Activated B cell treated with CpG ODN at 0.5 μM for 24 hours (primary cell): ENCODE measurements around the gene FOSL1. TPM values are rescaled to one million over a fixed set of nuclear protein-coding genes. Genes with fewer than 3 reads are reported as not detected.

Source experiments
- ATAC-seq: fragments of 200-7000 bp; cut with Tn5 transposase; one replicate; pipeline ENCODE4 v1.10.0; 2021; ENCODE audit warnings: low read depth, mild to moderate bottlenecking, moderate library complexity
- CTCF ChIA-PET: fragments of 350-600 bp; sonication (Branson Sonifier 250); formaldehyde crosslinking; loops from one replicate; lab custom pipeline; 2021; ENCODE audit warnings: antibody characterized with exemption; lab: Charles Lee
- POLR2A ChIA-PET: fragments of 350-600 bp; sonication (Branson Sonifier 250); formaldehyde crosslinking; loops from one replicate; lab custom pipeline; 2021; ENCODE audit warnings: antibody characterized with exemption; lab: Charles Lee
- DNase-seq: peaks from one replicate; pipeline ENCODE4 v3.0.0; 2022
- H3K27ac Mint-ChIP-seq: one replicate; pipeline ENCODE4 v1.8.0; 2020; ENCODE audit warnings: mixed read lengths
- H3K27me3 Mint-ChIP-seq: one replicate; pipeline ENCODE4 v1.8.0; 2021; ENCODE audit warnings: mixed read lengths
- H3K36me3 Mint-ChIP-seq: one replicate; pipeline ENCODE4 v1.8.0; 2021; ENCODE audit warnings: low read depth, mixed read lengths
- H3K4me1 Mint-ChIP-seq: one replicate; pipeline ENCODE4 v1.8.0; 2021; ENCODE audit warnings: mixed read lengths
- H3K4me3 Mint-ChIP-seq: one replicate; pipeline ENCODE4 v1.8.0; 2020; ENCODE audit warnings: mild to moderate bottlenecking, mixed read lengths
- H3K9me3 Mint-ChIP-seq: one replicate; pipeline ENCODE4 v1.8.0; 2020; ENCODE audit warnings: mixed read lengths
- CTCF ChIP-seq: fragments of 200-600 bp; IDR thresholded peaks from one replicate; pipeline ENCODE4 v1.8.0; 2022; ENCODE audit warnings: antibody characterized with exemption, mild to moderate bottlenecking
- intact Hi-C: fragments of 100-400 bp; cut with micrococcal nuclease; formaldehyde crosslinking; loops from one replicate; pipeline ENCODE4 v1.15.1; 2024
- total RNA-seq: library from RNA; stranded (reverse); gene quantifications from 2 replicates; pipeline ENCODE4 v1.2.3, GENCODE V29; 2022

Gene FOSL1
- 1.0 and 1.4 TPM in 2 replicates for total RNA-seq

GRCh38 chr11:65900125-65900898, at the start of gene FOSL1:
TSS of gene FOSL1 (minus strand) at chr11:65900388. CDS start at chr11:65900339, 49 bp downstream.
- peaks cover 13% of the 10 kb centered on the region for H3K4me1 Mint-ChIP-seq
- POLR2A ChIA-PET = interaction anchor here (0.5 to 2.9 kb wide), 14 partner anchors 10 to 334 kb away, joined by 3 to 49 read pairs (median 4); partner anchors contain the start of genes C11orf68, CCDC85B, CTSW and DRAP1
- peaks cover 2% of the 10 kb centered on the region for H3K27me3 Mint-ChIP-seq
- no peak within 1 kb of the TSS for H3K27ac Mint-ChIP-seq
- TF ChIP-seq CTCF = no peak
- intact Hi-C loops = loop anchor here (1.0 kb wide), 2 partner anchors 10 to 19 kb away; partner anchors contain the start of genes C11orf68, CCDC85B and DRAP1
- H3K36me3 Mint-ChIP-seq = no peaks in the 10 kb centered on the region
- peak; percentile 90 for ATAC-seq
- peak within 1 kb of the TSS; percentile 72 for H3K4me3 Mint-ChIP-seq
- peak; percentile 82 for DNase-seq
- no peaks in the 10 kb centered on the region for H3K9me3 Mint-ChIP-seq
- CTCF ChIA-PET = interaction anchor here (1.0 to 2.7 kb wide), 3 partner anchors 10 to 16 kb away, joined by 6 to 11 read pairs (median 9); partner anchors contain the start of genes CCDC85B and FIBP

DNA sequence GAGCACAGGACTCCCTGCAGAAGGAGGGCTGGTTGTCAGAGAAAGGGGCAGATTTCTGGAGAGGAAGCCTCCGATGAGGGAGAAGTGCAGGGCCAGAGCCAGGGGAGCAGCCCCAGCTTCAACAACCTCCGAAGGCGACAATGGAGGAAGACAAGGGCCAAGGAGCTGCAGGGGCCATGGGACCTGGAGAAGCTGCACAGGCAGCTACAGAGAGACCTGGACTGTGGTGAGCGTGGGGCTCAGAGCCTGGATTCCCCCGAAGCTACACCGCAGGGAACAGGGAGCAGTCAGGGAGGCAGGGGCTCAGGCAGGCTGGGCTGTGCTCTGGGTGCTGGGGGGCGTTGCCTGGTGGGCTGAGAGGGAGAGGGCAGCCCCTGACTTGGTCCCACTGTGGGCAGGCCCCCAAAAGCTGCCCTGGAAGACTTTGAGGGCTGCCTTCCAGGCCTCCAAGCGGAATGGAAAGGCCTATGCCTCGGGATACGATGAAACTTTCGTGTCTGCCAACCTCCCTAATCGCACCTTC, 47.5 kb upstream of the FOSL1 start:
- intact Hi-C loops = no loop called here
- ChIA-PET CTCF (interaction anchor here (1.3 kb wide), 1 partner anchor 59 kb away, joined by 3 read pairs; the partner anchor contains the start of gene FIBP), POLR2A (interaction anchor here (0.7 to 1.0 kb wide), 2 partner anchors 11 to 38 kb away, joined by 4 read pairs; no protein-coding TSS in a partner anchor)
- Mint-ChIP-seq H3K9me3 (no peaks in the 10 kb centered on the region), H3K27ac (no peak overlapping the region), H3K4me1 (no peaks in the 10 kb centered on the region), H3K4me3 (no peak overlapping the region), H3K27me3 (peaks cover 4% of the 10 kb centered on the region), H3K36me3 (no peaks in the 10 kb centered on the region)
- no peak for DNase-seq
- TF ChIP-seq CTCF = no peak
- ATAC-seq = no peak

- ChIA-PET CTCF (no interaction called here), POLR2A (interaction anchor here (0.5 to 0.7 kb wide), 2 partner anchors 38 to 280 kb away, joined by 4 to 7 read pairs; no protein-coding TSS in a partner anchor)
- H3K4me3 Mint-ChIP-seq = no peak overlapping the region
- no peak for TF ChIP-seq CTCF
- peaks cover 4% of the 10 kb centered on the region for H3K27me3 Mint-ChIP-seq
- intact Hi-C loops = no loop called here
- no peaks in the 10 kb centered on the region for H3K9me3 Mint-ChIP-seq
- ATAC-seq = no peak
- H3K36me3 Mint-ChIP-seq = no peaks in the 10 kb centered on the region
- no peak overlapping the region for H3K27ac Mint-ChIP-seq
- no peaks in the 10 kb centered on the region for H3K4me1 Mint-ChIP-seq
- no peak for DNase-seq
These were observed 46.9 kb upstream of the FOSL1 start for GRCh38 chr11:65947133-65947532.

GRCh38 chr11:65946655-65947054, 46.5 kb upstream of the FOSL1 start:
- no peak overlapping the region for H3K27ac Mint-ChIP-seq
- no peak overlapping the region for H3K4me3 Mint-ChIP-seq
- H3K4me1 Mint-ChIP-seq = peaks cover 1% of the 10 kb centered on the region
- POLR2A ChIA-PET = interaction anchor here (0.5 to 0.7 kb wide), 3 partner anchors 160 to 1179 kb away, joined by 5 to 11 read pairs (median 7); no protein-coding TSS in a partner anchor
- no peaks in the 10 kb centered on the region for H3K36me3 Mint-ChIP-seq
- H3K27me3 Mint-ChIP-seq = peaks cover 4% of the 10 kb centered on the region
- CTCF ChIA-PET = no interaction called here
- ATAC-seq = no peak
- no peak for TF ChIP-seq CTCF
- H3K9me3 Mint-ChIP-seq = no peaks in the 10 kb centered on the region
- intact Hi-C loops = no loop called here
- DNase-seq = no peak
